Measurements from ENCODE around the gene TMEM140. TPM values are rescaled to one million over a fixed set of nuclear protein-coding genes. Genes with fewer than 3 reads are reported as not detected.

TMEM140 gene
- total and polyA plus RNA-seq, 2 of the 13 experiments (the other 11 are each of a cell fraction or from before 2014, with no cell fraction given): 9.2 to 21.7 TPM

DNA sequence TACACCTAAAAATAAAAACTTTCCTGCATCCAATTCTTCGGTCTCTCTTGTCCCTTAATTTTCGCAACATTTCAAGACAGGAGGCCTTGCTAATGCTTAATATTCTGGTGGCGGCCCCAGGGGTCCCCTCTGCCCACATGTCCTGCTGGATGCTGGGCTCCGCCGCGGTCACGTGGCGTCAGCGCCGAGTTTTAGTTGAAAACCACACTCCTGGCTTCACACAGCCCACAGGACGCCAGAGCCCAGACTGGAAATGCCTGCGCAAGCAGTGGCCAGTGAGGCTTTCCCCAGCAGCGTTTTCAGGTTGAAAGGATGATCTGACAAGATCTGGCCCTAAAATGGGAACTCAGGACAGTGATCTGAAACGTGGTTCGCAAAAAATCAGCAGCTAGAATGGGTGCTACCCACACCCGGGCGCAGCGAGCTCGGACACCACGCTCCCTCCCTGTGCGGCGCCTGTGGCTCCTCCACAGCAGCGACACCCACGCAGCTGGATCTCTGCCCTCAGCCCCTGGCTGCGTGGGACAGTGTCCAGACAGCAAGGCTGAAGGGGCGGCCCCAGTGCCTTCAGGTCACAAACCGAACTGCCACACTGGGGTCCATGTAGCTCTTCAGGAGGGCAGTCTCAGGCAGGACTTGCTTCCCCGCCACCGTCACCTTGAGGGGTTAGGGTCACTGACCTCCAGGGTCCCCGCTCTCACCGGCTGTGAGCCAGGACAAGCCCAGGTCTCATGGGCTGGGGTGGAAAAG is 34.2 kb downstream of the TMEM140 start (continued):
- TF ChIP-seq, protein P1, sequence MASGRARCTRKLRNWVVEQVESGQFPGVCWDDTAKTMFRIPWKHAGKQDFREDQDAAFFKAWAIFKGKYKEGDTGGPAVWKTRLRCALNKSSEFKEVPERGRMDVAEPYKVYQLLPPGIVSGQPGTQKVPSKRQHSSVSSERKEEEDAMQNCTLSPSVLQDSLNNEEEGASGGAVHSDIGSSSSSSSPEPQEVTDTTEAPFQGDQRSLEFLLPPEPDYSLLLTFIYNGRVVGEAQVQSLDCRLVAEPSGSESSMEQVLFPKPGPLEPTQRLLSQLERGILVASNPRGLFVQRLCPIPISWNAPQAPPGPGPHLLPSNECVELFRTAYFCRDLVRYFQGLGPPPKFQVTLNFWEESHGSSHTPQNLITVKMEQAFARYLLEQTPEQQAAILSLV (CRISPR knock-in tag; IDR thresholded peaks at IDR 0.05; ENCODE audit: borderline replicate concordance): no peak
- no peak for TF ChIP-seq ZNF749 (CRISPR knock-in tag; IDR thresholded peaks at IDR 0.05; ENCODE audit: borderline replicate concordance)
- no peak for TF ChIP-seq NFE2 (CRISPR knock-in tag; IDR thresholded peaks at IDR 0.05)

DNA sequence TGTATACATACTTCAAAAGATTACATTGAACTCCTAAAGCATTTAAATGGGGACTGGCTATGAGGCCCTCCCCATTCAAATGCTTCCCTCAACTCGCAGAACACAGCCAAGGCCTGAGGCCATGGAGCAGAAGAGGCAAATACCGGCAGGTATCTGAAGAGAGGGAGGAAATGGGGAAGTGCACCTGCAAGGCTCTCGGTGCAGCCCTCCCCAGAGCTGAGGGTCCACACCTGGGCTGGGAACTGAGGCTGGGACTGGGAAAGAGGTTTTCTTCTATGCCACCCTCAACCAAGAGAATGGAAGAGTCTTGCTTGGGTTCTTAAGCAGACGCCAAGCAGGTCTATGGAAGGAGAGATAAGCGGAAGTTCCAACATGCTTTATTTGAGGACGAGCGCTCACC is 35.6 kb downstream of the TMEM140 start:
- Histone ChIP-seq H3K36me3 (replicated peaks in 1 of 2; ENCODE audit: control insufficient read depth in 1 of 2, insufficient read depth in 2 of 2, low read length in 2 of 2) (peaks cover 18 to 74% of the 10 kb centered on the region in 2 experiments), H4K20me1 (ENCODE audit: insufficient read depth, low read length) (no peaks in the 10 kb centered on the region), H3K9ac (ENCODE audit: insufficient read depth, low read depth, low read length) (no peak overlapping the region), H3K27me3 (ENCODE audit: control insufficient read depth in 1 of 2, insufficient read depth in 2 of 2, low read length in 2 of 2) (no peaks in the 10 kb centered on the region), H3K27ac (ENCODE audit: extremely low read length, insufficient read depth, low read length) (no peak overlapping the region), H2AFZ (ENCODE audit: low read length) (no peak overlapping the region), H3K79me2 (ENCODE audit: insufficient read depth, low read length) (no peaks in the 10 kb centered on the region), H3K9me3 (ENCODE audit: low read length) (peaks cover 30% of the 10 kb centered on the region), H3K4me1 (ENCODE audit: insufficient read depth, low read length) (no peaks in the 10 kb centered on the region), H3K4me2 (ENCODE audit: low read depth, low read length) (no peak overlapping the region), H3K4me3 (replicated peaks in 1 of 3; ENCODE audit: insufficient read depth in 1 of 3, low read depth in 2 of 3, low read length in 3 of 3) (no peak overlapping the region)
- ATAC-seq (no peak), DNase-seq (ENCODE audit: low spot score) (no peak), FAIRE-seq (no peak)
- intact Hi-C loops (cut with micrococcal nuclease; ENCODE audit: unreplicated experiment): no loop called here
- POLR2A ChIA-PET: interaction anchor here (1.2 to 1.5 kb wide), 2 partner anchors 12 to 197 kb away, joined by 3 read pairs; partner anchors contain the start of genes AGBL3 and CYREN
- CTCF ChIA-PET (ENCODE audit: low intra/inter-chr PET ratio, low total read pairs): no interaction called here
- WGBS (ENCODE audit: low lambda C conversion rate): 95% methylated on average over 7 of the region's 7 CpGs
- TF ChIP-seq, protein P2, sequence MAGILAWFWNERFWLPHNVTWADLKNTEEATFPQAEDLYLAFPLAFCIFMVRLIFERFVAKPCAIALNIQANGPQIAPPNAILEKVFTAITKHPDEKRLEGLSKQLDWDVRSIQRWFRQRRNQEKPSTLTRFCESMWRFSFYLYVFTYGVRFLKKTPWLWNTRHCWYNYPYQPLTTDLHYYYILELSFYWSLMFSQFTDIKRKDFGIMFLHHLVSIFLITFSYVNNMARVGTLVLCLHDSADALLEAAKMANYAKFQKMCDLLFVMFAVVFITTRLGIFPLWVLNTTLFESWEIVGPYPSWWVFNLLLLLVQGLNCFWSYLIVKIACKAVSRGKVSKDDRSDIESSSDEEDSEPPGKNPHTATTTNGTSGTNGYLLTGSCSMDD (CRISPR knock-in tag; IDR thresholded peaks at IDR 0.05): no peak
- TF ChIP-seq ZNF335 (CRISPR knock-in tag; IDR thresholded peaks at IDR 0.05) (no peak), PCBP1 (IDR thresholded peaks at IDR 0.05; ENCODE audit: borderline replicate concordance, low read depth, low read length) (no peak), ZNF546 (CRISPR knock-in tag; conservative IDR thresholded peaks at IDR 0.05) (no peak)
- BruUV-seq (replicated peaks): no TSS peak
- in situ Hi-C loops (cut with HindIII; ENCODE audit: extremely low pct_ligation_motif_present, low pct_unique_long_range_greater_than_20kb): no loop called here
